ENCODE data around the gene TRAF3.
"Not testable (repeated sequence)": the region's sequence is repeated elsewhere in the genome, so short reads cannot be mapped to it uniquely, and the experiment has no call there.

TRAF3 gene

GRCh38 chr14:102833341-102833740 lies 56.1 kb downstream of the TRAF3 start:
- TF ChIP-seq GABPA (IDR thresholded peaks at IDR 0.05; ENCODE audit: low read depth): no peak
- TF ChIP-seq REST (IDR thresholded peaks at IDR 0.05; ENCODE audit: insufficient replicate concordance, low read depth): no peak
- no peak for TF ChIP-seq CTCF (IDR thresholded peaks at IDR 0.05; ENCODE audit: insufficient read depth, low read length)
- no peak for TF ChIP-seq POLR2AphosphoS5 (IDR thresholded peaks at IDR 0.05; ENCODE audit: low read depth)
- H3K27ac ChIP-seq (replicated peaks): no peak overlapping the region
- H3K27me3 ChIP-seq (ENCODE audit: insufficient read depth, poor library complexity, severe bottlenecking): no peaks in the 10 kb centered on the region
- no peak for DNase-seq (ENCODE audit: low read depth in 1 of 2, low spot score in 1 of 2)
- H3K4me3 ChIP-seq (replicated peaks; ENCODE audit: insufficient read depth, low read length): no peak overlapping the region

- no peak overlapping the region for H3K27ac ChIP-seq (replicated peaks)
- H3K27me3 ChIP-seq (ENCODE audit: insufficient read depth, poor library complexity, severe bottlenecking): no peaks in the 10 kb centered on the region
- no peak for DNase-seq (ENCODE audit: low read depth in 1 of 2, low spot score in 1 of 2)
- H3K4me3 ChIP-seq (replicated peaks; ENCODE audit: insufficient read depth, low read length): no peak overlapping the region
- TF ChIP-seq GABPA (IDR thresholded peaks at IDR 0.05; ENCODE audit: low read depth) (no peak), POLR2AphosphoS5 (IDR thresholded peaks at IDR 0.05; ENCODE audit: low read depth) (no peak), SPI1 (IDR thresholded peaks at IDR 0.05; ENCODE audit: borderline replicate concordance, low read depth) (no peak), REST (IDR thresholded peaks at IDR 0.05; ENCODE audit: insufficient replicate concordance, low read depth) (no peak), CTCF (IDR thresholded peaks at IDR 0.05; ENCODE audit: insufficient read depth, low read length) (no peak)
These were observed 56.7 kb downstream of the TRAF3 start for GRCh38 chr14:102833991-102834390.

GRCh38 chr14:102835959-102836358 lies 58.7 kb downstream of the TRAF3 start:
- no peak for TF ChIP-seq GABPA (IDR thresholded peaks at IDR 0.05; ENCODE audit: low read depth)
- no peak for TF ChIP-seq SPI1 (IDR thresholded peaks at IDR 0.05; ENCODE audit: borderline replicate concordance, low read depth)
- no peak for TF ChIP-seq POLR2AphosphoS5 (IDR thresholded peaks at IDR 0.05; ENCODE audit: low read depth)
- no peak for TF ChIP-seq CTCF (IDR thresholded peaks at IDR 0.05; ENCODE audit: insufficient read depth, low read length)
- no peak for TF ChIP-seq REST (IDR thresholded peaks at IDR 0.05; ENCODE audit: insufficient replicate concordance, low read depth)
- no peak overlapping the region for H3K27ac ChIP-seq (replicated peaks)
- no peaks in the 10 kb centered on the region for H3K27me3 ChIP-seq (ENCODE audit: insufficient read depth, poor library complexity, severe bottlenecking)
- no peak overlapping the region for H3K4me3 ChIP-seq (replicated peaks; ENCODE audit: insufficient read depth, low read length)
- no peak for DNase-seq (ENCODE audit: low read depth in 1 of 2, low spot score in 1 of 2)

- not testable (repeated sequence) for DNase-seq (ENCODE audit: low read depth in 1 of 2, low spot score in 1 of 2); H3K27ac ChIP-seq (replicated peaks); H3K27me3 ChIP-seq (ENCODE audit: insufficient read depth, poor library complexity, severe bottlenecking); H3K4me3 ChIP-seq (replicated peaks; ENCODE audit: insufficient read depth, low read length)
These were observed 59.9 kb downstream of the TRAF3 start for GRCh38 chr14:102837120-102837519.

Data from HL-60 (cell line).